Upper lobe of left lung (tissue), 6 donors: ENCODE measurements around the gene DNAI1. TPM values are rescaled to one million over a fixed set of nuclear protein-coding genes. Genes with fewer than 3 reads are reported as not detected.

Experiments used
- ATAC-seq, 2 donors: fragments of 200-7000 bp; cut with Tn5 transposase; one replicate each; pipeline ENCODE4 v1.9.1; 2022; ENCODE audit warnings: mild to moderate bottlenecking in 2 of 2, moderate library complexity in 2 of 2; ENCODE audit not compliant: low FRiP score in 2 of 2
- DNase-seq, 2 donors: peaks; one replicate each; pipeline ENCODE4 v3.0.0-alpha.2; 2019 to 2020
- H3K27ac ChIP-seq, 4 donors: fragments of 200-600 bp; sonication (generic); one replicate each; pipeline ENCODE4 v1.5.1; 2016 to 2019
- H3K27me3 ChIP-seq, 4 donors: fragments of 200-600 bp; sonication (generic); one replicate each; pipeline ENCODE4 v1.5.1; 2017 to 2019
- H3K36me3 ChIP-seq, 4 donors: fragments of 200-600 bp; sonication (generic); one replicate each; pipeline ENCODE4 v1.5.1; 2016 to 2019
- H3K4me1 ChIP-seq, 4 donors: fragments of 200-600 bp; sonication (generic); one replicate each; pipeline ENCODE4 v1.5.1; 2018 to 2019
- H3K4me3 ChIP-seq, 4 donors: fragments of 200-600 bp; sonication (generic); one replicate each; pipeline ENCODE4 v1.5.1; 2017 to 2019; ENCODE audit warnings: mild to moderate bottlenecking in 2 of 4, moderate library complexity in 1 of 4
- H3K9me3 ChIP-seq, 4 donors: fragments of 200-600 bp; sonication (generic); one replicate each; pipeline ENCODE4 v1.5.1; 2018 to 2019
- CTCF ChIP-seq, 6 experiments: fragments of 450-650 bp in 4 of 6; fragments of 200-600 bp in 2 of 6; sonication (generic) in 2 of 6; IDR thresholded peaks; one replicate each; pipeline ENCODE4 v1.5.1; 2016 to 2019; ENCODE audit warnings: antibody characterized with exemption in 6 of 6
- EP300 ChIP-seq, 4 donors: sonication (generic); formaldehyde crosslinking; IDR thresholded peaks; one replicate each; pipeline ENCODE4 v1.5.1; 2017; ENCODE audit warnings: antibody characterized with exemption in 4 of 4, control low read depth in 2 of 4
- POLR2A ChIP-seq, 4 donors: fragments of 450-650 bp; IDR thresholded peaks; one replicate each; pipeline ENCODE4 v1.5.1; 2016 to 2017; ENCODE audit warnings: antibody characterized with exemption in 4 of 4, mild to moderate bottlenecking in 2 of 4
- POLR2AphosphoS5 ChIP-seq, 2 donors: sonication (generic); formaldehyde crosslinking; IDR thresholded peaks; one replicate each; pipeline ENCODE4 v1.5.1; 2017; ENCODE audit warnings: antibody characterized with exemption in 2 of 2
- WGBS, 2 donors: methylation state at CpG; one replicate each; pipeline ENCODE4 v1.1.5; 2017 to 2018; 5-methylcytosine and 5-hydroxymethylcytosine counted together
- total RNA-seq, 6 donors: library from RNA; depleted of rRNA in 4 of 6; stranded (reverse); fragments of >200 nt in 4 of 6; gene quantifications; one replicate each; pipeline versions ENCODE4 v1.1.0 to v1.2.1, GENCODE V29; 2016 to 2021
- donor health status: DM: no; HTN: no; CAD: no; lungs with moderate emphysema.
- donor health status: DM: no; HTN: yes; CAD: no; lungs with severe emphysema.

DNAI1 gene
- total RNA-seq, 6 donors from 2014 or later, result 0.37 to 39.8 (median 9.7) TPM

- H3K4me3 ChIP-seq, result peak overlapping the region; percentile 89 to 94 (median 92)
- no peaks in the 10 kb centered on the region for H3K27me3 ChIP-seq
- no peaks in the 10 kb centered on the region for H3K9me3 ChIP-seq
- TF ChIP-seq CTCF (IDR thresholded peaks at IDR 0.05) (no peak), POLR2AphosphoS5 (IDR thresholded peaks at IDR 0.05) (peak in 1 of 2 donors; percentile 81)
- no peaks in the 10 kb centered on the region for H3K36me3 ChIP-seq
- DNase-seq (peak; percentile 66 to 87), ATAC-seq (peak; percentile 30 to 49)
- peaks cover 17 to 41% (median 36%) of the 10 kb centered on the region in 4 donors for H3K4me1 ChIP-seq
- peak overlapping the region; percentile 56 to 90 (median 76) for H3K27ac ChIP-seq
- WGBS, 2 donors, result 6 to 14% methylated on average over 26 to 45 of the region's 48 CpGs
These were observed 1.2 kb upstream of the DNAI1 start for GRCh38 chr9:34457266-34458012.

GRCh38 chr9:34458959-34459340, 345 bp downstream of the DNAI1 start:
- peaks cover 17 to 35% (median 29%) of the 10 kb centered on the region in 4 donors for H3K4me1 ChIP-seq
- ATAC-seq (no peak), DNase-seq (no peak)
- H3K4me3 ChIP-seq, result peak overlapping the region in 3 of 4 donors; percentile 90 to 94 (median 94)
- TF ChIP-seq EP300 (IDR thresholded peaks at IDR 0.05), result no peak
- H3K9me3 ChIP-seq, result no peaks in the 10 kb centered on the region
- H3K27ac ChIP-seq, result no peak overlapping the region
- no peaks in the 10 kb centered on the region for H3K36me3 ChIP-seq
- no peaks in the 10 kb centered on the region for H3K27me3 ChIP-seq
- WGBS, 2 donors, result 22% methylated on average over 11 of the region's 11 CpGs

- Histone ChIP-seq H3K27me3 (no peaks in the 10 kb centered on the region), H3K27ac (no peak overlapping the region), H3K36me3 (no peaks in the 10 kb centered on the region), H3K4me1 (peaks cover 17 to 31% (median 26%) of the 10 kb centered on the region in 4 donors), H3K9me3 (no peaks in the 10 kb centered on the region), H3K4me3 (no peak overlapping the region)
- ATAC-seq (no peak), DNase-seq (no peak)
- TF ChIP-seq CTCF (IDR thresholded peaks at IDR 0.05) (no peak), POLR2AphosphoS5 (IDR thresholded peaks at IDR 0.05) (no peak), EP300 (IDR thresholded peaks at IDR 0.05) (no peak), POLR2A (IDR thresholded peaks at IDR 0.05) (no peak)
- 84 to 88% methylated on average over 14 of the region's 14 CpGs for WGBS, 2 donors
These were observed 751 bp downstream of the DNAI1 start for GRCh38 chr9:34459356-34459755.

DNA sequence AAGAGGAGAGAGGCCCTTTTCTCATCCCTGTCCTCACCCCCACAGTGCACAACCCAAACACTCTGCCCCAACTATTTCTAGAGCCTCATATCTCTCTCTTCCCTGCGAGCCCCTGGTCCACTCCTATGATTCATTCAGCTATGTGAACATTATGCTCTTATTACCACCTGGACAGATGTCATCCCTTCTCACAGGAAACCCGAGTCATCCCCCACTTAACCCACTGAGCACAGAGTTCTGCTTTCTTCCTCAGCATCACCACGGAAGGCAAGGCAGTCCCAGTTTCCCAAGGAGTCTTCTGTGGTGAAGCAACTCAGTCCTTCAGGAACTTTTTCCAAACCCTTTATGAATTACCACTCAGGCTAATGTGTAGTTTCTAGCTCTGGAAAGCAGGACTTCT, 1.3 kb downstream of the DNAI1 start:
- TF ChIP-seq POLR2A (IDR thresholded peaks at IDR 0.05), result no peak
- no peak for TF ChIP-seq CTCF (IDR thresholded peaks at IDR 0.05)
- no peak for TF ChIP-seq POLR2AphosphoS5 (IDR thresholded peaks at IDR 0.05)
- no peak for TF ChIP-seq EP300 (IDR thresholded peaks at IDR 0.05)
- H3K36me3 ChIP-seq, result no peaks in the 10 kb centered on the region
- H3K4me3 ChIP-seq, result no peak overlapping the region
- no peaks in the 10 kb centered on the region for H3K9me3 ChIP-seq
- no peak overlapping the region for H3K27ac ChIP-seq
- no peak for ATAC-seq
- WGBS, 2 donors, result 56 to 63% methylated on average over 3 of the region's 3 CpGs
- no peak for DNase-seq
- H3K27me3 ChIP-seq, result no peaks in the 10 kb centered on the region
- H3K4me1 ChIP-seq, result peaks cover 17 to 25% (median 22%) of the 10 kb centered on the region in 4 donors

DNA sequence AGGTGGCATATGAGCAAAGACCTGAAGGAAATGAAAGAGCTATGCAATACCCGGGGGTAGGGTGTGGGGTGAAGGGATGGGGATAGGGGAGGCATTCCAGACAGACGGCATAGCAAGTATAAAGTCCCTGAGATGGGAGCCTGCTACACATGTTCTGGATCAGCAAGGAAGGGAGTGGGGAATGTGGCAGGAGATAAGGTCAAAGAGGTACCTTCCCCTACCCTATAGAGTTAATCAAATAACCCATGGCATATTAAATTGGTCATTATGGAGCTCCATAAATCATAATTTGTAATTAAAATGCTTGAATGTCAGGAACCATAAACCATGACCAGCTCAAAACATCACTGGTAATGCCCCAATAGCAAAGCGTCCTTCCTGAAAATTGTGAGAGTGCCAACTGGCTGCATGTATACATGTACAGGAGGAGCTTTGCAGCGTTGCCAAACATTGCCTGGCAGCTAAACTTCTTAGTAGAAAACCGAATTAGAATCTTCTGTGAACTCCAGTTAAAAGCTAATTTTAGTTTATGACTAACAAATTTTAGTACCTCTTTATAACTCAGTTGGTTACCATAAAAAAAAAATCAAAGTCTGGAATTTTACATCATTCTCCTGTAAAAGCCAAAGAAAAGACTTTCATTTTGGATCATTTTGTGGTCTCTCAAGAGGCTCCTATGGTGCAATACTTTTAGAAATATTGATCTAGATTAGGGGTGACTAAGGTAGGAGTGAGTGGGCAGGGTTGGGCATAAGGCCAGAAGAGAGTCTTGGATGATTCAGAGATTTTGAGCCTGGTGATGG, 4.7 kb downstream of the DNAI1 start:
- no peak for TF ChIP-seq CTCF (IDR thresholded peaks at IDR 0.05)
- TF ChIP-seq POLR2AphosphoS5 (IDR thresholded peaks at IDR 0.05), result no peak
- 55 to 56% methylated on average over 5 of the region's 5 CpGs for WGBS, 2 donors
- Histone ChIP-seq H3K4me3 (no peak overlapping the region), H3K27me3 (no peaks in the 10 kb centered on the region), H3K27ac (no peak overlapping the region), H3K36me3 (no peaks in the 10 kb centered on the region), H3K4me1 (peaks cover 3 to 5% (median 4%) of the 10 kb centered on the region in 4 donors), H3K9me3 (no peaks in the 10 kb centered on the region)
- DNase-seq (no peak), ATAC-seq (peak in 1 of 2 donors; percentile 28)
